Measurements from ENCODE around the gene SNTG2.

DNA sequence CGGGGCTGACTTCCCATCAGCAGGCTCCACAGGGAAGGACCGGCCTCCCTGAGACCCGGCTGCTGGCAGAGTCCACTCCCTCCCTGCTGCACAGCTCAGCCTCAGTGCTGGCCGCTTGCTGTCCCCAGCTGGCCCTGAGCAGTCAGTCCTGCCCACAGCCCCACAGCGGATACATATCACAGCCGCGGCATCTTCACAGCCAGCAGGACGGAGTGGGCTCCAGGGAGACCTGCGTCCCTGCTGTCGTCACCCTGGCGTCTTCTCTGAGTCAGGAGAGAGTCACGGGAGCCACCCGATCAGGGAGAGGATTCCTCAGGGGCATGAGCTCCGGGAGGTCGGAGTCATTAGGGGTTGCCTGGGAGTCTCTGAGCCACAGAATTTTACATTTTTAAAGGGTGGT is 13.1 kb upstream of the SNTG2 start:
- TF ChIP-seq, protein P1, sequence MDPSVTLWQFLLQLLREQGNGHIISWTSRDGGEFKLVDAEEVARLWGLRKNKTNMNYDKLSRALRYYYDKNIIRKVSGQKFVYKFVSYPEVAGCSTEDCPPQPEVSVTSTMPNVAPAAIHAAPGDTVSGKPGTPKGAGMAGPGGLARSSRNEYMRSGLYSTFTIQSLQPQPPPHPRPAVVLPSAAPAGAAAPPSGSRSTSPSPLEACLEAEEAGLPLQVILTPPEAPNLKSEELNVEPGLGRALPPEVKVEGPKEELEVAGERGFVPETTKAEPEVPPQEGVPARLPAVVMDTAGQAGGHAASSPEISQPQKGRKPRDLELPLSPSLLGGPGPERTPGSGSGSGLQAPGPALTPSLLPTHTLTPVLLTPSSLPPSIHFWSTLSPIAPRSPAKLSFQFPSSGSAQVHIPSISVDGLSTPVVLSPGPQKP (IDR thresholded peaks at IDR 0.05; ENCODE audit: low read depth, low read length) = no peak
- TF ChIP-seq CTCF (IDR thresholded peaks at IDR 0.05 in 2 of 3, conservative IDR thresholded peaks at IDR 0.05 in 1 of 3; ENCODE audit: control insufficient read depth in 2 of 3, extremely low read depth in 1 of 3, insufficient read depth in 1 of 3, low read depth in 3 of 3, low read length in 3 of 3) (no peak), EZH2 (IDR thresholded peaks at IDR 0.05; ENCODE audit: borderline replicate concordance, control insufficient read depth, low read depth, low read length) (no peak), POLR2A (IDR thresholded peaks at IDR 0.05; ENCODE audit: low read depth, low read length) (no peak), SMARCA5 (IDR thresholded peaks at IDR 0.05) (no peak), CREB1 (IDR thresholded peaks at IDR 0.05; ENCODE audit: low read depth) (no peak), SP1 (IDR thresholded peaks at IDR 0.05; ENCODE audit: low read depth, low read length) (no peak), SRF (IDR thresholded peaks at IDR 0.05; ENCODE audit: low read depth in 2 of 2, low read length in 2 of 2) (no peak), POLR2AphosphoS5 (IDR thresholded peaks at IDR 0.05; ENCODE audit: low read length) (no peak), JUND (IDR thresholded peaks at IDR 0.05; ENCODE audit: low read depth, low read length) (no peak)
